GM18498 (cell line): Measurements from ENCODE around the gene HTRA3.
"Not testable (repeated sequence)": the region's sequence is repeated elsewhere in the genome, so short reads cannot be mapped to it uniquely, and the experiment has no call there.

ENCODE experiments used
- ATAC-seq: cut with Tn5 transposase; IDR thresholded peaks from one replicate; pipeline ENCODE4 v1.9.1; 2021; ENCODE audit warnings: mild to moderate bottlenecking, moderate library complexity; ENCODE audit not compliant: unreplicated experiment

The HTRA3 gene

GRCh38 chr4:8338351-8338961 lies 68.9 kb downstream of the HTRA3 start:
- ATAC-seq, result no peak

GRCh38 chr4:8340781-8341241 lies 71.3 kb downstream of the HTRA3 start:
- no peak for ATAC-seq

GRCh38 chr4:8341281-8341680 lies 71.7 kb downstream of the HTRA3 start:
- not testable (repeated sequence) for ATAC-seq

GRCh38 chr4:8341691-8342090 lies 72.1 kb downstream of the HTRA3 start:
- ATAC-seq, result no peak

- no peak for ATAC-seq
Measured at GRCh38 chr4:8342651-8343261, 73.2 kb downstream of the HTRA3 start.

GRCh38 chr4:8343262-8343966 lies 73.9 kb downstream of the HTRA3 start:
- ATAC-seq, result no peak

- ATAC-seq, result no peak
Measured at GRCh38 chr4:8343967-8344331, 74.4 kb downstream of the HTRA3 start.

DNA sequence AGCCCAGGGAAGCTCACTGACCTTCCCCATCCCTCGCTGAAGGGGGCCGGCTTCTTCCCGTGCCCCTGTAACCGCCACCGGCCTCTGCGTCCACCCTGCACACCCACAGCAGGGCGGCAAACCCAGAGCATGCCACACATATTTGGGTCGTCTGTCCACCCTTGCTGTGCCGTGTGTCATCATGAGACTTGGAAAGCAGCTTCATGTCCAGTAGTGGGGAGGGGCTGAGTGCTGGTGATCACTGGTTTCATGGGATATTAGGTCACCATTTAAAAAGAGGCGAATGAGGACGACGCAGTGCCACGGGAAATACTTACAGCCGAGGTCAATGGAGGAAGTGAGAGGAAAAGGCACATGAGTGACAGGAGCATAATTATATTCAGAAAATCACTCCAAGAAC lies 74.8 kb downstream of the HTRA3 start:
- ATAC-seq, result no peak

DNA sequence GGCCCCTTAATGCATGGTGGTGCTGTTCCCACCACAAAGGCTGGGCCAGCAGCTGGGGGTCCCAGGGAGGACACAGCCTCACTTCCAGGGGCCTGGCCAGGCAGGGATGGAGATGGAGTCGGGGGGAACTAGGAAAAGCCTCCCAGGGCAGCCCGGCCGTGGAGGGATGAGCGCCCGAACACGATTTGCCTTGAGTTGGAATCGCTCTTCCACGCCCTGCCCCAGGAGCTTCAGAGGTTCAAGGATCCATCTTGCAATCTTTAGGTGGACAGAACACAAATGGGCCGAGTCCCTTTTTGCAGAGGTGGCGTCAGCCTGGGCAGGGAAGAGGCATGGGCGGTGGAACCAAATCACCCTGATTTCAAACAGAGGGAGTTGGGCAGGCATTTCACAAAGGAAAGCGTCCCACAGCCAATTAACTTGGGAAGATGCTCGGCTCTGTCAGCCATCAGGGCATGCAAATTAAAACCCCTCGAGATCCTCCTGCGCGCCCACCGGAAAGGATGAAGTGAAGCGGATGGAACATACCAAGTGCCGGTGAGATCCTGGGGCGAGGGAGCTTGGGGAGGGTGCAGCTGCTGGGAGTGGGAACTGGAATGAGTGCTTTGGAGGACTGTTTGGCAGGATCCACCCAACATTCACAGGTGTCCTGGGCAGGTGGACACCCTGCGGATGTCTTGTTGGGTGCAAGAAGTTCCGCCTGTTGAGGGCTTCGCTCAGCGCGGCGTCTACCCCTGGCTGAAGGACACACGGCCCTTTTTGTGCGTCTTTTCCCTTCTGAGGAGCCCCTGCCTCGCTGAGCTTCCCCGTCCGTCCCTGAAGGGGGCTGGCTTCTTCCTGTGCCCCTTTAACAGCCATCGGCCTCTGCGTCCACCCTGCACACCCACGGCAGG lies 75.7 kb downstream of the HTRA3 start:
- ATAC-seq, result no peak

DNA sequence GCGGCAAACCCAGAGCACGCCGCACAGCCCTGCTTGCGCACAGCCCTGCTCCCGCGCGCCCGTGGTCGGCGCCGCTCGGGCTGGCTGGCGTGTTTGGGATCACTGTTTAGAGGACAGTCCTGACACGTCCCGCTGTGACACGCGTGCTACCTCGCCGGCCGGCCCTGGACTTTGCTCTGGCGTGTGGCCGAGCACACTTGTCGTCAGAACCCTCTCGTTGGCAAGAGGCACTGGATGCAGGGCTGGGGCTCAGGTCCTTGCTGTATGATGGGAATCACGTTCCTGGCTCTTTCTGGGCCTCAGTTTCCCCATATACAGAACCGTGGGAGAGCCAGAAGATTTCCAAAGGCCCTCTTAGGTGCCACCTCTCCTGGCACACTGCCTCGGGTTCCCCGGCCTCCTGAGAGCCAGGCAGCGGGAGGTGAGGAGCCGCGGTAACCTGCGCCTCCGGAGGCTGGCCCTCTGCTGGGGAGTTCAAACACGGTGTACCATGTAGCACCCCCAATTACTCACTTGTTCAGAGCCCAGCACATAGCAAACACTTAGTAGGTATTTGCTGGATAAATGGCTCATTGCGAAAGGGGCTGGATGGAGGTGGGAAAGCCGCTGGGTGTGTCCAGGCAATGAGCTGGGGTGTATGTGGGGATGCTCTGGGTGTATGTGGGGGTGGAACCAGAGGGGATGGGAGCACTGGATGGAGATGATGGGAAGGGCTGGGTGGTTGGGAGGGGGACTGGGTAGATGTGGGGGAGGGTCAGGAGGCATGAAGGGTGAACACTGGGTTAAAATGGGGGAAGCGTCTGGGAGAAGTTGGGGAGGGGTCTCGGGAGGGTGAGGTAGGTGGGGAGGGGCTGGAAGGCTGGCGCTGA lies 76.6 kb downstream of the HTRA3 start:
- no peak for ATAC-seq

DNA sequence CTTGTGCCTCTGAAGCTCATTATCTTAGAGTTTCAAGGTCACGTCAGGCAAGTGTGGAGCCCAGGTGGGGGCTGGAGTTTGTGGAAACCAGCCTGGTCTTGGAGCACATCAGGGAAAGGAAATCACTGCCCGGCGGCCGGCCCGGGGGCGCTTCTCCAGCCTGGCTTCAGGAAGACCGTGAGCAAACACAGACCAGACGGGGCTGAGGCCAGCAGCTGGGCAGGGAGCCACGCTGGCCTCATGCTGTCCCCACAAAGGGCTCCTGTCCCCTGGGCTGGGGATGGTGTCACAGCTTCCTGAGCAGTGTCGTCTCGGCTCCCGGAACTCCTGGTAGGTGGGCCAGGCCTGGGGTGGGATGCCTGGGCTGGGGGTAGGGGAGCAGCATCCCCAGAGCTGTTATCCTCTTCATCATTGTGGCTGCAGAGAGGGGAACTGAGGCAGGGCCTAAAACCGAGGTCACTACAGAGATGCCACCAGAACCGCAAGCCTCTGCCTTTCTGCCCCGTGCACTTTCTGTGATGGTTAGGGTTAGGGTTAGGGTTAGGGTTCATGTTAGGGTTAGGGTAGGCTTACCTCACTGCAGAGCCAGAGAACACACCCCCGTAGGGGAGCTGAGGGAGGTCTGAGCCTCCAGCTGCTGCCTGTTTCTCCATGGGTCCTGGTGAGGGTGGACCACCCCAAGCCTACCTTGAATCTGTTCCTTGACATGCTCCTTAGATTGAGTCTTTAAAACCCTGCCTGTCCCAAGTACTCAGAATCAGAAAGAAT lies 77.5 kb downstream of the HTRA3 start:
- ATAC-seq, result no peak

DNA sequence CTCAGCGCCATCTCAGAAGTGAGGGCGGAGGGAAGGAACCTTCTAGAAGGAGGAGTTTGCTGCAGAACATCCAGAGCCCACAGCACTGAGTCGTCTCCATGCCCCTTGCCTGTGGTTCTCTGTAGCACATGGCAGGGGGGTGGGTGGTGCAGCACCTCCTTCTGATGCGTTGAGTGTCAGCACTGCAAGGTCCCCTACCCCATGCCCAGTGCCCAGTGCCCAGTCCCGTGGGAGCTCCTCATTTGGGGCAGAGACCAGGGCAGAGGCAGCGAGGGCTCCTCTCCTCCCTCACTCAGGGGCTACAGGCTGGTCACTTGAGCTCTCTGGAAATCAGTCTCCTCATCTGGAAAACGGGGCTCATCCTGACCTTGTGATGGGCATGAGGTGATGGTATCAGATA lies 78.1 kb downstream of the HTRA3 start:
- ATAC-seq, result no peak

GRCh38 chr4:8348071-8348470 lies 78.5 kb downstream of the HTRA3 start:
- ATAC-seq, result no peak

DNA sequence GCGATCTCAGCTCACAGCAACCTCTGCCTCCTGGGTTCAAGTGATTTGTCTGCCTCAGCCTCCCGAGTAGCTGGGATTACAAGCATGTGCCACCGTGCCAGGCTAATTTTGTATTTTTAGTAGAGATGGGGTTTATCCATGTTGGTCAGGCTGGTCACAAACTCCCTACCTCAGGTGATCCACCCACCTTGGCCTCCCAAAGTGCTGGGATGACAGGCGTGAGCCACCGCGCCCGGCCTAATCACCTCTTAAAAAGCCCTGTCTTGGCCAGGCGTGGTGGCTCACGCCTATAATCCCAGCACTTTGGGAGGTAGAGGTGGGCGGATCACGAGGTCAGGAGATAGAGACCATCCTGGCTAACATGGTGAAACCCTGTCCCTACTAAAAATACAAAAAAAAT lies 79.7 kb downstream of the HTRA3 start:
- not testable (repeated sequence) for ATAC-seq

DNA sequence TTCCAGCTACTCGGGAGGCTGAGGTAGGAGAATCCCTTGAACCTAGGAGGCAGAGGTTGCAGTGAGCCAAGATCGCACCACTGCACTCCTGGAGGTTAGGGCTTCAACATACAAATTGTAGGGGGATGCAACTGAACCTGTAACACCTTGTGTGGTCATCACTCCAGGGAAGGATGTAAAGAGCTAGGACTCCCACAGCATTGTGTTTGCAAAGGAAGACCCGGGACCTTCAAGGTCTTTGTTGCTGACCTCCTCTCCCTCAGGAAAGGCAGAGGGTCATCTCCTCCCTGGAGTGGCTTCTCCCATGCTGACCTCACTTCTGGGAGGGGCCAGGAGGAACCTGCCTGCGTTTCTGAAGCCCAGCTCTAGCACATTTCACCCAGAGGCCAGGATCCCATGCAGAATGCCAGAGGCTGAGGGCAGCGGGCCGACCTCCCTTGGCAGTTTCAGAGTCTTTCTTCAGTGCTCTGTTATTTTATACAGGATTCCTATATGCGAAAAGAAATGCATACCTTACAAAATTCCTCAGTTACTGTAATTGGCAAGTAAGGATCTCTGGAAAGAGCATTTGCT lies 80.2 kb downstream of the HTRA3 start:
- no peak for ATAC-seq

GRCh38 chr4:8350352-8350751 lies 80.8 kb downstream of the HTRA3 start:
- no peak for ATAC-seq

DNA sequence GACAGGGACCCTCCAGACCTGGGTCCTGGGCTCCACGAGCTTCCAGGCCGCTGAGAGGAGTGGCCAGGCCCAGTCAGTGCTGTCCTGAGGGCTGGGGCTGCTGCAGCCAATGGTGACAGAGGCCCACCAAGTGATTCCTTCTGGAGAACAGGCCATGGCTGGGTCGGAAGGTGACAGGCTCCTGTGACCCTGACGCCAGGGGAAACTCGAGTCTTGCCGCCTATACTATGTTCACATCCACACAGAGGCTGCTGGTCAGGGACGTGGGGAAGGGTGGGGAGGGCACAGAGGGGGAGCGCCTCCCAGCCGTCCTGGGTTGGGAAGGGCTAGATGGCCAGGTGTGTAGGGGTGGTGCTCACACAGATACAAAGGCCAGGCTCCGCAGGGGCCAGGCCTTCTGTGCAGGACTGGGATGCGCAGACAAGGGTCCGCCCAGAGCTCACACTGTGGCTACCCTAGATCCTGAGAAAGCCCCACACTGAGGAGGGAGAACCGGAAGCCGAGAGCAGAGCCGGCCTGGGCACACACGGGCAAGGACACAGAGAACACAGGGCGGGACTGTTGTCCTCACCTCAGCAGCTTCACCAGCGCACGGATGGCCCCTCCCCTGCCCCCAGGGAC lies 81.4 kb downstream of the HTRA3 start:
- no peak for ATAC-seq

- ATAC-seq, result no peak
Measured at GRCh38 chr4:8351931-8352367, 82.4 kb downstream of the HTRA3 start.
